Gastroesophageal sphincter (tissue), 4 donors: ENCODE results near the gene HCFC1R1. TPM values are rescaled to one million over a fixed set of nuclear protein-coding genes. Genes with fewer than 3 reads are reported as not detected.

Source experiments
- ATAC-seq: fragments of 150-250 bp; one replicate; pipeline ENCODE4 v1.9.1; 2016; ENCODE audit warnings: mild to moderate bottlenecking, moderate library complexity
- H3K27ac ChIP-seq, 4 donors: fragments of 200-600 bp; sonication (generic) in 3 of 4; 1 replicate in 3 of 4; 2 replicates in 1 of 4; pipeline ENCODE4 v1.5.1; 2016 to 2019
- H3K27me3 ChIP-seq: fragments of 200-600 bp; sonication (generic); one replicate; pipeline ENCODE4 v1.5.1; 2019
- H3K36me3 ChIP-seq, 2 donors: fragments of 200-600 bp; sonication (generic); one replicate each; pipeline ENCODE4 v1.5.1; 2019; ENCODE audit warnings: control low read depth in 1 of 2
- H3K4me1 ChIP-seq, 3 donors: fragments of 200-600 bp; sonication (generic); 1 replicate in 2 of 3; 2 replicates in 1 of 3; pipeline ENCODE4 v1.5.1; 2016 to 2019; ENCODE audit warnings: control low read depth in 2 of 3
- H3K4me3 ChIP-seq, 2 donors: fragments of 200-600 bp; sonication (generic); one replicate each; pipeline ENCODE4 v1.5.1; 2019; ENCODE audit warnings: mild to moderate bottlenecking in 1 of 2, moderate library complexity in 1 of 2
- H3K9me3 ChIP-seq, 3 donors: fragments of 200-600 bp; sonication (generic); one replicate each; pipeline ENCODE4 v1.5.1; 2017 to 2019; ENCODE audit warnings: control low read depth in 2 of 3
- CTCF ChIP-seq, 4 experiments: fragments of 200-600 bp in 2 of 4; fragments of 450-650 bp in 2 of 4; sonication (generic) in 1 of 4; IDR thresholded peaks; one replicate each; pipeline ENCODE4 v1.5.1; 2017 to 2019; ENCODE audit warnings: antibody characterized with exemption in 4 of 4, mild to moderate bottlenecking in 2 of 4, moderate library complexity in 2 of 4
- EP300 ChIP-seq: sonication (generic); formaldehyde crosslinking; IDR thresholded peaks from one replicate; pipeline ENCODE4 v1.6.1; 2017; ENCODE audit warnings: antibody characterized with exemption, mild to moderate bottlenecking
- POLR2A ChIP-seq, 2 donors: fragments of 450-650 bp; IDR thresholded peaks; one replicate each; pipeline ENCODE4 v1.6.1; 2017; ENCODE audit warnings: antibody characterized with exemption in 2 of 2, mild to moderate bottlenecking in 2 of 2, moderate library complexity in 1 of 2
- POLR2AphosphoS5 ChIP-seq: sonication (generic); formaldehyde crosslinking; IDR thresholded peaks from one replicate; pipeline ENCODE4 v1.6.1; 2017; ENCODE audit warnings: antibody characterized with exemption
- WGBS, 2 donors: methylation state at CpG; one replicate each; pipeline ENCODE4 v1.1.5; 2018; ENCODE audit warnings: low coverage in 1 of 2; 5-methylcytosine and 5-hydroxymethylcytosine counted together
- total RNA-seq, 4 donors: library from RNA; depleted of rRNA; stranded (reverse); fragments of >200 nt; gene quantifications; one replicate each; pipeline ENCODE4 v1.1.0, GENCODE V29; 2016

The HCFC1R1 gene
- total RNA-seq, 4 donors from 2014 or later: 20.1 to 94.9 (median 40.5) TPM

GRCh38 chr16:3014971-3015370, 8.8 kb downstream of the HCFC1R1 start:
- TF ChIP-seq EP300 (no peak), POLR2AphosphoS5 (no peak), POLR2A (IDR thresholded peaks at IDR 0.05) (no peak), CTCF (IDR thresholded peaks at IDR 0.05) (no peak)
- Histone ChIP-seq H3K27ac (no peak overlapping the region), H3K4me3 (no peak overlapping the region), H3K4me1 (peaks cover 0 to 16% (median 4%) of the 10 kb centered on the region in 3 donors), H3K27me3 (peaks cover 88% of the 10 kb centered on the region), H3K36me3 (no peaks in the 10 kb centered on the region), H3K9me3 (no peaks in the 10 kb centered on the region)
- 70 to 73% methylated on average over 2 of the region's 6 CpGs for WGBS, 2 donors
- no peak for ATAC-seq

- H3K36me3 ChIP-seq: no peaks in the 10 kb centered on the region
- peaks cover 0 to 9% (median 0%) of the 10 kb centered on the region in 3 donors for H3K4me1 ChIP-seq
- peaks cover 93% of the 10 kb centered on the region for H3K27me3 ChIP-seq
- no peak for ATAC-seq
- TF ChIP-seq EP300: no peak
- no peak for TF ChIP-seq POLR2A (IDR thresholded peaks at IDR 0.05)
- TF ChIP-seq CTCF (IDR thresholded peaks at IDR 0.05): no peak
- no peak for TF ChIP-seq POLR2AphosphoS5
- no peaks in the 10 kb centered on the region for H3K9me3 ChIP-seq
- no peak overlapping the region for H3K4me3 ChIP-seq
- WGBS, 2 donors: 0 to 38% methylated on average over 1 to 2 of the region's 12 CpGs
- no peak overlapping the region for H3K27ac ChIP-seq
These were observed 9.6 kb downstream of the HCFC1R1 start for GRCh38 chr16:3013998-3014690.

- H3K9me3 ChIP-seq: no peaks in the 10 kb centered on the region
- H3K27me3 ChIP-seq: peaks cover 93% of the 10 kb centered on the region
- TF ChIP-seq EP300: no peak
- no peak for TF ChIP-seq CTCF (IDR thresholded peaks at IDR 0.05)
- TF ChIP-seq POLR2AphosphoS5: no peak
- TF ChIP-seq POLR2A (IDR thresholded peaks at IDR 0.05): no peak
- H3K36me3 ChIP-seq: no peaks in the 10 kb centered on the region
- no CpG with 5 or more reads among the region's 27 CpGs for WGBS, 2 donors
- H3K4me3 ChIP-seq: no peak overlapping the region
- H3K27ac ChIP-seq: no peak overlapping the region
- no peak for ATAC-seq
- peaks cover 0 to 9% (median 0%) of the 10 kb centered on the region in 3 donors for H3K4me1 ChIP-seq
These were observed 10.2 kb downstream of the HCFC1R1 start for GRCh38 chr16:3013491-3013951.

GRCh38 chr16:3012828-3013420, 10.8 kb downstream of the HCFC1R1 start, which contains the start of gene CLDN9:
TSS of gene CLDN9 (plus strand) at chr16:3012923. CDS start at chr16:3013363, 440 bp downstream.
- no CpG with 5 or more reads among the region's 27 CpGs for WGBS, 2 donors
- Histone ChIP-seq H3K4me3 (no peak within 1 kb of the TSS), H3K36me3 (no peaks in the 10 kb centered on the region), H3K27me3 (peaks cover 93% of the 10 kb centered on the region), H3K27ac (no peak within 1 kb of the TSS), H3K4me1 (peaks cover 0 to 5% (median 0%) of the 10 kb centered on the region in 3 donors), H3K9me3 (no peaks in the 10 kb centered on the region)
- no peak for ATAC-seq
- TF ChIP-seq CTCF (IDR thresholded peaks at IDR 0.05) (no peak), POLR2A (IDR thresholded peaks at IDR 0.05) (no peak), EP300 (no peak), POLR2AphosphoS5 (no peak)

- H3K4me3 ChIP-seq: no peak overlapping the region
- no peaks in the 10 kb centered on the region for H3K4me1 ChIP-seq
- ATAC-seq: no peak
- H3K36me3 ChIP-seq: no peaks in the 10 kb centered on the region
- TF ChIP-seq POLR2A (IDR thresholded peaks at IDR 0.05) (no peak), CTCF (IDR thresholded peaks at IDR 0.05) (no peak), EP300 (no peak), POLR2AphosphoS5 (no peak)
- no peak overlapping the region for H3K27ac ChIP-seq
- H3K27me3 ChIP-seq: peaks cover 93% of the 10 kb centered on the region
- 4 to 20% methylated on average over 1 to 5 of the region's 19 CpGs for WGBS, 2 donors
- no peaks in the 10 kb centered on the region for H3K9me3 ChIP-seq
These were observed 11.5 kb downstream of the HCFC1R1 start for GRCh38 chr16:3012246-3012645.
